RWPE2 (cell line): Measurements from ENCODE around the gene SQSTM1.

Experiments
- ATAC-seq: fragments of 200-7000 bp; cut with Tn5 transposase; 3 replicates; pipeline ENCODE4 v1.9.1; 2021; ENCODE audit warnings: low read depth
- DNase-seq: peaks from one replicate; pipeline ENCODE4 v3.0.0-alpha.2; 2020; ENCODE audit warnings: low spot score
- H3K27ac ChIP-seq: fragments of 450-650 bp; 2 replicates; pipeline ENCODE4 v1.5.1; 2017; ENCODE audit warnings: mild to moderate bottlenecking; ENCODE audit not compliant: poor library complexity, severe bottlenecking
- H3K27me3 ChIP-seq: fragments of 250-450 bp; sonication (Bioruptor Pico); 2 replicates; pipeline ENCODE4 v1.5.1; 2021; ENCODE audit warnings: mild to moderate bottlenecking, moderate library complexity; ENCODE audit not compliant: insufficient read depth, poor library complexity, severe bottlenecking
- H3K36me3 ChIP-seq: fragments of 250-450 bp; sonication (Bioruptor Pico); 2 replicates; pipeline ENCODE4 v1.5.1; 2020; ENCODE audit warnings: low read depth, mild to moderate bottlenecking, moderate library complexity
- H3K4me1 ChIP-seq: fragments of 250-450 bp; sonication (Bioruptor Pico); 2 replicates; pipeline ENCODE4 v1.5.1; 2021; ENCODE audit warnings: mild to moderate bottlenecking, moderate library complexity; ENCODE audit not compliant: insufficient read depth, poor library complexity, severe bottlenecking
- H3K4me3 ChIP-seq: fragments of 250-450 bp; sonication (Bioruptor Pico); 2 replicates; pipeline ENCODE4 v1.5.1; 2021; ENCODE audit warnings: mild to moderate bottlenecking, moderate library complexity; ENCODE audit not compliant: severe bottlenecking
- H3K9me3 ChIP-seq: fragments of 250-450 bp; sonication (Bioruptor Pico); 2 replicates; pipeline ENCODE4 v1.5.1; 2021; ENCODE audit warnings: mild to moderate bottlenecking, moderate library complexity; ENCODE audit not compliant: severe bottlenecking
- CTCF ChIP-seq: fragments of 450-650 bp; IDR thresholded peaks from one replicate; pipeline ENCODE4 v1.5.1; 2017; ENCODE audit warnings: mild to moderate bottlenecking, moderate library complexity; ENCODE audit not compliant: poor library complexity, severe bottlenecking

Gene SQSTM1

GRCh38 chr5:179805529-179806249, 15.0 kb upstream of the SQSTM1 start:
- peak; percentile 78 for DNase-seq
- TF ChIP-seq CTCF = no peak

GRCh38 chr5:179806250-179807048, 14.3 kb upstream of the SQSTM1 start, which contains the start of gene MGAT4B:
Gene MGAT4B (minus strand): TSS chr5:179806866. CDS start chr5:179806583, 283 bp downstream.
- H3K27ac ChIP-seq = peak within 1 kb of the TSS; percentile 83

More at GRCh38 chr5:179805529-179806249, 15.0 kb upstream of the SQSTM1 start:
- H3K27me3 ChIP-seq = no peaks in the 10 kb centered on the region
- peak overlapping the region; percentile 75 for H3K4me3 ChIP-seq
- ATAC-seq = peak; percentile 45
- H3K27ac ChIP-seq = peak overlapping the region; percentile 83
- no peaks in the 10 kb centered on the region for H3K9me3 ChIP-seq
- H3K4me1 ChIP-seq = peaks cover 13% of the 10 kb centered on the region
- peaks cover 19% of the 10 kb centered on the region for H3K36me3 ChIP-seq

GRCh38 chr5:179812135-179812825, 8.4 kb upstream of the SQSTM1 start:
- no peak for TF ChIP-seq CTCF
- Histone ChIP-seq H3K4me1 (no peaks in the 10 kb centered on the region), H3K27ac (no peak overlapping the region), H3K9me3 (no peaks in the 10 kb centered on the region), H3K27me3 (no peaks in the 10 kb centered on the region), H3K36me3 (peaks cover 43% of the 10 kb centered on the region), H3K4me3 (no peak overlapping the region)
- DNase-seq (no peak), ATAC-seq (no peak)

More at GRCh38 chr5:179806250-179807048, 14.3 kb upstream of the SQSTM1 start, which contains the start of gene MGAT4B:
- Histone ChIP-seq H3K36me3 (peaks cover 16% of the 10 kb centered on the region), H3K9me3 (no peaks in the 10 kb centered on the region), H3K4me1 (peaks cover 13% of the 10 kb centered on the region), H3K4me3 (peak within 1 kb of the TSS; percentile 75), H3K27me3 (no peaks in the 10 kb centered on the region)
- ATAC-seq (peak; percentile 73), DNase-seq (peak; percentile 69)
- no peak for TF ChIP-seq CTCF

GRCh38 chr5:179812997-179813607, 7.6 kb upstream of the SQSTM1 start:
- no peak for TF ChIP-seq CTCF
- H3K27ac ChIP-seq = no peak overlapping the region
- no peak overlapping the region for H3K4me3 ChIP-seq
- no peaks in the 10 kb centered on the region for H3K4me1 ChIP-seq
- DNase-seq (no peak), ATAC-seq (no peak)
- H3K27me3 ChIP-seq = no peaks in the 10 kb centered on the region
- peaks cover 43% of the 10 kb centered on the region for H3K36me3 ChIP-seq
- no peaks in the 10 kb centered on the region for H3K9me3 ChIP-seq
